SKM-1 (cell line): Measurements from ENCODE around the gene TET2.

Experiments used
- DNase-seq: peaks from one replicate; lab custom pipeline; 2025; ENCODE audit not compliant: unreplicated experiment; lab: John Stamatoyannopoulos, UW

The TET2 gene

DNA sequence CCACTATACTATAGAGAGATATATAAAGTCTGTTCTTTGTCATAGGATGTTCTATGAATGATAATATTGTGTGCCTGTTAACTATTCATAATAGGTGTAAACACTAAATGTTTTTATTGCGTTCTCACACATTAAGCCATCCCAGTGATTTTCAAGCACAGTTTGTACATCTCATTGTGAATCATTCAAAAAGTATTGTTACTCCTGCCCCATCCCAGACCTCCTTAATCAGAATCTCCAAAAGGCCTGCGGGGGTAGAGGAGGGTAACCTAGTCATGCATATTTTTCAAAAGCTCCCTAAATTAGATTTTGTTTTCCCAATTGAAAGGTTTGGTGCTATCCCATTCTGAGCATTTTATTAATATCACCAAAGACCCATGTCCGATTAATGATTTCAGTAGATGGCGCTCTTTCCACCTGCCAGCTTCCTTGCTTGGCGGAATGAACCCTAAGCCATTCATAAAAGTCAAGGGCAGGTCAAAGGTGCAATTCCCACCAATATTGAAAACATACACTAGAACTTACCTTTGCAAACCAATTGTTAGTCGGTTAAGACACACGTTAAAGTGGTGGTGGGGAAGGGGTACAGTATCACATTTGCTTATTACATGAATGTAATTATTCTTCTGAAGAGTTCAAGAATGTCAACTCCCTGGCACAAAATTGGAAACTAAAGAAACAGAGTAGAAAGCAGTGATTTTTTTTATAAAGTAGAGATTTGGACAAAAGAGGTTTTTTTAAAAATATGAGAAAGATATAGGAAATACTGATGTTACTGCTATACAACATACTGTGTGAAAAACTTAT lies 5.8 kb upstream of the TET2 start:
- DNase-seq = no peak

DNA sequence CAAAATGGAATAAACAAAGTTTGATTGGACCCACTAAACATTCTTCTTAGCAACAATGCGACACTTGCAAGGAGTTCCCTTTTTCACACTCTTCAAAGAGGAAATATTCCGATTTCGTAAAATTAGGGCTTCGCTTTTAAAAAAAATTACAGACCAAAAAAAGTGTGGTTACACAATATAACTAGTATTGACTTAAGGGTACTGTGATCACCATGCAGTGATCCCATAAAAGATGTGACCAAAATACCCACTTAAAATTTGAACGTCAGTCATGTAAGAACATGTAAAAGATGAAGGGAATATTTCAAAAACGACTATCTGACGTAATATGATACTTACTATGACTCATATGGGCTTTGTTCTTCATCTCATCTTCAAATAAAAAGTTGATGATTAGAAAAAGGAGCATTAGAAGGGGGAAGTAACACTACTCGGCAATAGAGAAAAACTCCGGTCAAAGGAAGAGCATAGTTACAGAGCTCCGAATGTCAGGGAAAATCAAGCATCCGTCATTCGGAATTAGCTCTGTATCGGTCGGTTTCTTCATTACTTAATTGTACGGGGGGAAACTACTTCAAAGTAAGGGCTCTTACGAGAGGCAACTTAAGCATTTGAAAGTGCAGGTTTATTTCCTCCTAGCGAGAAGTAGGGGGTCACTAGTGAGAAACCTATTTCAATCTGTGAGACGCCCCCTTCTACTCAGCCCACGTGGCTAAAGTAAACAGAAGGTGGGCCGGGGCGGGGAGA lies 1.3 kb upstream of the TET2 start:
- DNase-seq = peak; percentile 90

DNA sequence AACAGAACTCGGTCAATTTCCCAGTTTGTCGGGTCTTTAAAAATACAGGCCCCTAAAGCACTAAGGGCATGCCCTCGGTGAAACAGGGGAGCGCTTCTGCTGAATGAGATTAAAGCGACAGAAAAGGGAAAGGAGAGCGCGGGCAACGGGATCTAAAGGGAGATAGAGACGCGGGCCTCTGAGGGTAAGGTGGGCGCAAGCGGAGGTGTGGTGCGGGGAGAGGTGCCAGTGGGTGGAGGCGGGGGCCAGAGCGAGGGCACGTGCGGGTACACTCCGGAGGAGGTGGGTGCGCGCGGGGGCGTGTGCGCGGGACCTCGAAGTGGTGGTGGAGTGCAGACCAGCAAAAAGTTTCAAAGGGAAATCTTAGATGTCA lies 787 bp upstream of the TET2 start:
- no peak for DNase-seq

DNA sequence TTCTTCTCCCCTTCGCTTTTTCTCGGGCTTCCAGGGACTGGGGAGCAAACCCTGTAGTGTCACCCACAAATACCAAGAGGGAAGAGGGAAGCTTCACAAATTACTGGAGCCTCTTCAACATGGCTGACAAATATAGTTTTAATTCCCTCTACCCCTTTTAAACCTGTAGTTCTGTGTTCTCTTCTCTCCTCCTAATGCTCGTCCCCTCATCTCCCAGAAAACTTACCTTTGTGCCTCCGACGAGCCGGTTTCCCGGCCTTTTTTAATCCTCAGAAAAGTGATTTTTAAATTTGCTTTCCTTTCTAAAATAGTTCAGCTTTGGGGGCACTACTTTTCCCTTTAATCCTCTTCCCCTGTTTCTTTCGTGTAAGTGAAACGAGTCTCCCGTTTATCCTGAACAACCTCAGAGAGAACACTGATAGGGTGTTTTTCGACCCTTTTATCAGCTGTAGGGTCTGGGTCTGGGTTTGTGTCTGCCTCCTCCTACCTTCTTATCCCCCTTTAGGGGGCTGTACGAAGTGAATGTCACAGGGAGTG lies 408 bp downstream of the TET2 start:
- no peak for DNase-seq

DNA sequence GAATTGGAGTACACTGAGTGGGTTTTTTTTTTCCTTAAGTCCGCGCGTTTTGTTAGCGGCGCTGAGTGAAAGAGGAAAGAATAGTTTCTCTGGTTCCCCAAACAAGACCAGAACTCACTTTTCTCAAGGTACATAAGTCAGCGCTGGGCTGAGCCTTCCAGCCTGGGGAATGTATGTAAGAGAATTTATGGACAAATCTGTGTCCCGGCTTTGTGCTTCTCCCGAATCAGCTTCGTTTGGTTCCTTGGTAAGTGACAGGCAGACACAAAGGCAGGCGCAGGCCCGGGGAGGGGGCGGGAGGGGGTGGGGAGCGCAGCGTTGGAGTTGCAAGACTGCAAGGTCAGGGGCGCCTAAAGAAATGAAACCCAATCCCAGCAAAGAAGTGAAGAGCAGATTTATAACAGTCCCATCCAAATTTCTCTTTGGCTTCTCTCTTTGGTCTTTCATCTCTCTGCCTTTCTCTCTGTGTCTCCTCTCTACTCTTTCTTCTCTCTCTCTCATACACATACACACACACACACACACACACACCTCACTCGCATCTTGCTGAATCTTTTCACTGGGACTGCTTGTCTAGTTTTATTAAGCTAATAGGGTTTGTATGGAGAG lies 981 bp downstream of the TET2 start:
- no peak for DNase-seq

DNA sequence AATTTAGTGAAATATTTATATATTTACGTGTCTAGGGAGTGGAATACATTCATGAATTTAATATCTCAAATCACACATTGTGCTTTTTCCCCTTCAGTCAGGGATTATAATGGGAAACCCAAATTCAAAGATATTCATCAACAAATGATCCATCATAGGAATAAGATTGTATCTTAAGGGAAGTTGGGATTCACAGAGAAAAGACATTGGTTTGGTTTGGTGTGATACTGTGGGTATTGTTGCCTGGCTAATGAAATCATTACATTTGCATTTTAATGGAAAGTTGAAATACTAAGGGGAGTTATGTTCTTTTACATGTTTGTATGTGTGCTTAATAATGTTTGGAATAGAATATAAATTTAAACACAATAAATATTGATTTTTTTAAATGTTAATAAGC lies 1.7 kb downstream of the TET2 start:
- DNase-seq = no peak

DNA sequence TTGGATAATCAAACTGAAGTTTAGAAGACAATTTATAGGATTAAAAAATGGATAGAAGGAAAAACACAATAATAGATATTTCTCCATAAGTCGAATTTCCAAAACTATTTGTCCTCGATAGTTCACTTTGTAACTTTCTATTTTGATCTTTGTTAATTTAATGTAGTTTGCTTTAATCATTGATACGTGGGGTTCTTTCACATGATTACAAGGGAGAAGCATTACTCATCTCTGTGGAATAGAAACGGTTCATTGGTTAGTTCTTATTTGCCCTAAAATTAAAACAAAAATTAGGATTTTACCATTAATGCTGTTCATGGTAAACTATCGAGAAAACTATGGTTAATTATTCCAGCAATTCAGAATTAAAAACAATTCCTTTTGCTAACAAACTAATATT lies 2.1 kb downstream of the TET2 start:
- DNase-seq = no peak

DNA sequence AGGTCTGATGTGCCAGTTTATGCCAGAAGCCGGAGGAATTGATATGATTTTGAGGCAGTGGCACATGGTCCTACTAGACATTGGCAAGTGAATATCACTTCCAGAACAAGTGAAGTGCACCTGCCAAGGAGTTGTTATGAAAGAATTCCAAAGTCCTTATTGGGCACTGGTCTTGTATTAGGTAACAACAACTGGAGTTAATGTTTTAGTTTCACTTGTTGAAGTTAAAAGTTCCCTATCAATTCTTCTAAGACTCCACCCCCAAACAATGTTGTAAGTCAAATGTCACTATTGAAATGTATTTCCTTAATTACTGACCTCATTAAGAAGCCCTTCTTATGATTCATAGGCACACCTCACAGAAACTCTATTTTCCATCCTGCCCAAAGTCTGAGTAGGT lies 3.1 kb downstream of the TET2 start:
- DNase-seq = no peak

DNA sequence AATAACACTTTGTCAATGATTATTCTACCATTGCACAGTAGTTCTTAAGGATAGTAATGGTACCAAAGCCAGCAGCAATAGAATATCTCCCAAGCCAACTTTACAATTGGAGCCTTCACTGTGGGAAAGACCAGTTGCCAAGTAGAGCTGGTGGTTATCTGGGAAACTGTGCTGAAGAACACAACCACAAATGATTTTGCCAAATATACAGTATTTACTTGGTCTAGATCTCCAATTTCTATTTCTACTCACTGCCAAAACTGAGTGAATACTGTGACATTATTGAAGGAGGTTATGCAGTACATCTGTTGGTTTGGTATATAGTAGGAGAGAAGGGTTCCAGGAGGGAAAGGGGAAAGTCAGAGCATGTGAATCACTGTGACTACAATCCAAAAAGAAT lies 3.8 kb downstream of the TET2 start:
- DNase-seq = no peak

DNA sequence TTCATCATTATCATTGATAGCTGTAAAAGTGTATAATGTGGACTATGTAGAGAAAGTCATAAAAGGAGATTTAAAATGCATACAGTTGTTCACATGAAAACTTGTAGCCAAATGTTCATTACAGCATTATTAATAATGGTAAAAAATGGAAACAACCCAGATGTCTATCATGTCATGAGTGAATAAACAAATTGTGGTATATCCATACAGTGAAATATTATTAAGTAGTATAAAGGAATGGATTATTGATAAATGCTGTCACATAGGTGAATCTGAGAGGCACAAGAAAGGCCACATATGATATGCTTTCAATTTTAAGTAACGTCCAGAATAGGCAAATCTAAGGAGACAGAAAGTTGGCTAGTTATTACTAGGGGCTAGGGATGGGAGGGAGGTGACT lies 7.1 kb downstream of the TET2 start:
- no peak for DNase-seq

DNA sequence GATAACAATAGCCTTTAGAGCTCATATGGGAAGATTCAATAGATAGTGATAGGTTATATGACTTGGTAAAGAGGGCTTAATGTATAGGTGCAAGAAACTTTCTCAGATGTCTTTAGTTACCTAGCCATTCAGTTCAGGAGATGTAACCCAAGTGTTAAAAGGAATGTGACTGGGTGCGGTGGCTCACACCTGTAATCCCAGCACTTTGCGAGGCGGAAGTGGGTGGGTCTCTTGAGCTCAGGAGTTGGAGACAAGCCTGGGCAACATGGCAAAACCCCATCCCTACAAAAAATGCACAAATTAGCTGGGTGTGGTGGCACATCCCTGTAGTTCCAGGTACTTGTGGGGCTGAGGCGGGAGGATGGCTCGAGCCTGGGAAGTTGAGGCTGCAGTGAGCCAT lies 7.9 kb downstream of the TET2 start:
- no peak for DNase-seq

DNA sequence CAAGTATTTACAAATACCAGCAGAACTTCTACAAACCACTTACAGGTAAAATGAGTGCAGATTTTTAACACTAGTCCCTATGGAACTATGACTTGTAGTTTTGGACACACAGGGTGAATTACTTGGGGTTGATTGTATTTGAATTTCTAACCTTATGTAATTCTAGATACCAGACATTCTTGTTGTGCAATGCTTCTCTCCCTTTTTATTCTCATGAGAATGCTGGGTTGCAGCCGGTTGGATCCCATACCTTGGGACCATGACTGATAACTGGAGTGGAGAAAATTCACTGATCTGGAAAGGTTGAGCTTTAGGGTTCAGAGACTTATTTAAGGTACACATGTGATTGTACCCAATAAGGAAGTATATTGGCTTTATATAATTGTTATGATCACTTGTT lies 8.8 kb downstream of the TET2 start:
- no peak for DNase-seq

DNA sequence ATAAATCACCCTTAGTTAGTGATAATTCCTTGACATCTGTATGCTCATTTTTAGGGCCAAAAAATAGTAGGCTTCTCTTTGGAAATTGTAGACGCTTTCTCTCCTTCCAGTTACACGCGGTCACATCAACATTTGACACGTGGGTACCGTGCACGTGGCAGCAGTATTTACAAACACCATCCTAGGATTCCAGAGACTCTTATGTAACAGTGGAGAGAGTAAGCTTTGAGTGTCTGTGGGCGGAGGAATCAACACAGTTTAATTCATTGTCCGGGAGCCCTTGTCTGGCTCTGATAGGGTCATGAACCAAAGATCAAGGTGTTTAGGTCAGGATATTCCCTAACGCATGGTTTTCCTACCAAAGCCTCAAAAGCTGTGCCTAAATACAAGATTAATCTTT lies 12.2 kb downstream of the TET2 start:
- no peak for DNase-seq

DNA sequence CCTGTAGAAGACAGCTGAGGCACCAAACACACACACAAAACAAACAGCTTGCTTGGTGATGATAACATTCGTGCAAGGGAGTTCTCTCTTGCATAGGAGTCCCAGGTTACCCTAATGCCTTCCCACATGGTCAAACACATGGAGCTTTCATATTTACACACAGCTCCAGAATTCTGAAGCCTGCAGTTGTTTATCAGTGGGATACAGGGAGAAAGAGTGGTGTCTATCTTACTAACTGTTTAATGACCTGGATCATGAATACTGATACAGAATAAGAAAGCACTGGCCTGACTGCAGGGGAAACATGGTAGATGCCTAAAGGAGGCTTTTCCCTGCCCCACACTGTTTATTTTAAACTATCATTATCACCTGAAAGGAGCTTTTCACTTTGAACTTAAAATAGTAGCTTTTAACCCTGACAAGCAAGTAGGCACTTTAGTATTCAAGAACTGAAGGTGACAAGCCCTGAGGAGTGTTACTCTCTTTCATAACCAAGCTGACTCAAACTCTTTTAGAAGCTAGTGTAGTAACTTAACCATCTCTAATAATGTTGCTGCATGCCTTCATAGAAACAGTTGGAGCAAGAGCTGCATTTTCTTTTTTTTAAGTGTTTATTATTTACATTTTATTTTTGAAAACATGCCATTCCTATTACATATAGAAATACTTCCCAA lies 15.6 kb downstream of the TET2 start:
- no peak for DNase-seq

DNA sequence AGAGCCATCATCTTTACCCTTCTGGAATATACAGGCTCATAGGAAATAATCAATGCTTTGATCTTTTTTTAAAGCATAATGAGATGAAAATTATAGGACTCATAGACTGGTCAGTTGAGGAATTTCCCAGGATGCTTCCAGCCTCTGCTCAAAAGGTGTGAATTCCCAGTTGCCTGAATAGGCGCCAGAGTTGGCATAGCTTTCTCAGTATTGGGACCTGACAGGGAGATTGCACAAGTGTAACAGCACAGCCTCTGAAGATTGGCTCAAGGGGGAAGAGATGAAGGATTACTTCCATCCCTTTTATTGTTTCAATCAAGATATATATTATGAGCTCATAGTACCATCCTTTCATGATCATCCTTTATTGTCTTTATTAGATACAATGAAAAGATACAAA lies 17.9 kb downstream of the TET2 start:
- DNase-seq = no peak

DNA sequence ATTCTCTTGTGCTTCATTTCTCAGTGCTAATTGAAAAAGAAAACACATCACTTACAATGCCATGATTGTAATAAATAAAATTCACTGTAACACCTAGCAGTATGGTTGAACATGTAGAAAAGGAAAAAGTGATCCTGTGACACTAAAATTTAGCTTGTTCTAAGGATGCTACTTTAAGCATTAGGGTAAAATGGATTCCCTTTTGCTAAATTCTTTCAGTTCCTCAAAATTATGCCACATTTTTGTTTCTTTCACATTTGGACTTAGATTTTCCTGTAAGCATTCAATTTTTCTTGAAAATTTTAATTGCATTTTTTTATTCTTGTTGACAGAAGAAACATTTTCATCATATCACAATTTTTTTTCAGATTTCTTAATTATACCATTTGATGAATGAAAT lies 19.4 kb downstream of the TET2 start:
- no peak for DNase-seq

DNA sequence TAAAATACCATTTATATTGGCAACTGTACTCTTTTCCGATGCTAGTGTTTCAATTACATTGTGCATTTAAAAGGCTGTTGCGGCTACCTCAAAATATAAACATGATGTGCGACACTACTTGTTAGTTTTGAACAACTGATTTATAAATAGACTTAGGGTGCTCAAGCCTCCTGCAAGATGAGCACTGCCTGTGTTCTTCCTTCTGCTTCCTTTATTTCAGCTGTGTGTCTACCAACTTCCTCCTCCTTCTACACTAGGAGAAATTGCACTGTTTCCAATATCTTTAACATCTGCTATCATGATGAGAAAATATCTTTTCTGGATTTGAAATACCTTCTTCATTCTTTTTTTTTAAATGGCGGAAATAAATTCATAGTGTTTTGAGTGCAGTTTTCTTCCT lies 24.0 kb downstream of the TET2 start:
- DNase-seq = peak; percentile 68

DNA sequence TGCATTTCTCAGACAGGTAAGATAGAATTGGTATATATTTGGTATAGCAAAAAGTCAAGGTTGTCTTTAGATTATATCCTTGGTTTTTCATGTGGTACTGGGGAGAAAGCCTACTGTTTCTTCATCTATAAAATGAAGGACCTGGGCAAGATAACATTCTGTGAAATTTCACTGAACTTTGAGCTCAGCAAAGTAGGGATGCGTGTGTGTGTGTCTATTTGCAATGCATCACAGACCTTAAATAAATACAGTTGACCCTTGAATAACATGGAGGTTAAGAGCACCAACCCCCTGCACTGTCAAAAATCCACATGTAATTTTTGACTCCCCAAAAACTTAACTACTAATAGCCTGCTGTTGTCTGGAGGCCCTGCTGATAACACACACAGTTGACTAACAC lies 25.2 kb downstream of the TET2 start:
- no peak for DNase-seq

DNA sequence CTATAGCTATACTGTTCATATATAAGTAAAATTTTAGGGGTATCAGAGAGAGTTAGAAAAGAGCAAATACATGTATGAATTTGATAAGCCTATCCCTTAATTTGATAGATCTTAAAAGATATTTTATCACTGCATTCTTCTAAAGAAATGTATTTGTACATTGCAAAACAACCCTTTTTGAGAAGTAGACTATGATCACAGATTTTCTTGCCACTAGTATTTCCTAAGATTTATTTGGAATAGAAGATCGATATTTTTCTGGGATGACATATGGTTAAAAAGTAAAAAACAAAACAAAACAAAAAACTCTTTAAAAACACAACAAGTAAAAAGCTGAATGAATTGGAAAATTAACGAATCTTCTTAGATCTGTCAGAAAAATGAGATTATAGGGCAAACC lies 27.4 kb downstream of the TET2 start:
- no peak for DNase-seq

DNA sequence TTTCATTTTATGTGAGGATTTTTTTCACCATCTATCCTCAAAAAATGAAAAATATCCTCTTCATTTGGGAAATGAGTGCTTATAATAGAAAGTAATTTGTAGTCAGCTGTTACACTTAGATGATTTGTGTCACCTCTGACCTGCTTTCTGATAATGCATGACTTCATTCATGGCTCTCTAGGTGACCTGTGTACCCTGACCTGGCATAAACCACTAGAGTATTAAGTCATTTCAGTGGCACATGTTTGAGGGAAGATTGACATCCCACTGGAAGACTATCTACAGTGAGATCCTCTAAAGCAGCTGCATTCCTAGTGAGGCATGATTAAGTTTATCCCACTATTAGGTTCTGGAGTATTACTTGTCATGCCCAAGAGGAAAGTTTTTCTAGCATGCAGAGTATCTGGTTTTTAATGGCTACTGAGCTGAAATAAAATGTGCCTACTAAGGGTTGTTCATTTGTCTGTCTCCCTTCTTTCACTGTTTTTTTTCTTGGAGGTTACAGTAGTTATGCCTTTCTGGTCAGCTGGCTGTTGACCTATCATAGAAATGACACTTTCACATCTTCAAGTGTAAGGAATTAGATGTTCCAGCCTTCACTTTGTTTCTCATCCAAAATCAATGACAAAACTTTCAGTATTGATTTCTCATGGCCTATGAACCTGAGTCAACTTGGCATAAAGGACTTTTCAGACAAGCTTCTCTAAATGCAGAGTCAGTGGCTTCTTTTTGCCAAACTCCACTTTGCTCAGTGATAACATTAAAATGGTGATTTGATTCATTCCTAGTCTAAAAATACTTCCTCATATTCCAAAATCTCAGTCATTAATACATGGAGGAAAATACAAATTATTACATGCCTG lies 33.1 kb downstream of the TET2 start:
- no peak for DNase-seq

DNA sequence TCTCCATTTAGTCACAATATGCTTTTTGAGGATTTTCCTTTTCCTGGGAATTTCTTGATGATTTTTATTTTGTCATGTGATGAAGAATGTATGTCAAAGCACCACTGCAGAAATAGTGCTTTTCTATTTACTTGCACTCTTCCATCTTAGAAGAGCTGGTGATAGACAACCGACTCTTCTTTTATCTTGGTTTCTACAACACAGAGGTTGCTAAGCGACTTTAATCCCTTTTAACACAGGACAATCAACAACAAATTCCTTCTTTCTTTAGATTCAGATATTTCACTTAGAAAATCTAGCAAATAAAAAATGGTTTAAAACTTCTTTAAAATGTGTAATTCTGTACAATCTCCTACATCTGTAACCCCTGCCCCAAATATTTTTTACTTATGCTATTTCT lies 34.6 kb downstream of the TET2 start:
- no peak for DNase-seq
